Spleen (tissue), 11 donors: ENCODE measurements around the gene GRAP2. TPM values are rescaled to one million over a fixed set of nuclear protein-coding genes. Genes with fewer than 3 reads are reported as not detected.
"Not testable (repeated sequence)": the region's sequence is repeated elsewhere in the genome, so short reads cannot be mapped to it uniquely, and the experiment has no call there.

Experiments used
- DNase-seq: peaks from one replicate; pipeline ENCODE4 v3.0.0-alpha.2; 2020
- H3K27ac ChIP-seq, 8 donors: fragments of 200-600 bp; sonication (generic) in 7 of 8; 1 replicate in 4 of 8; 2 replicates in 4 of 8; pipeline versions ENCODE4 v1.5.0 to v1.8.0; 2016 to 2021; ENCODE audit warnings: inconsistent platforms in 4 of 8, mild to moderate bottlenecking in 4 of 8, moderate library complexity in 1 of 8
- H3K27me3 ChIP-seq, 7 donors: fragments of 200-600 bp; sonication (generic) in 6 of 7; replicated peaks in 1 of 7; 1 replicate in 4 of 7; 2 replicates in 3 of 7; pipeline versions ENCODE4 v1.5.0 to v1.8.0; 2016 to 2021; ENCODE audit warnings: inconsistent platforms in 3 of 7, mild to moderate bottlenecking in 1 of 7
- H3K36me3 ChIP-seq, 6 donors: fragments of 200-600 bp; sonication (generic) in 5 of 6; 1 replicate in 4 of 6; 2 replicates in 2 of 6; pipeline versions ENCODE4 v1.5.0 to v1.8.0; 2016 to 2021; ENCODE audit warnings: inconsistent platforms in 2 of 6
- H3K4me1 ChIP-seq, 6 donors: fragments of 200-600 bp; sonication (generic) in 5 of 6; 1 replicate in 3 of 6; 2 replicates in 3 of 6; pipeline versions ENCODE4 v1.5.0 to v1.8.0; 2016 to 2021; ENCODE audit warnings: inconsistent platforms in 3 of 6
- H3K4me3 ChIP-seq, 8 donors: fragments of 200-600 bp; sonication (generic) in 7 of 8; 1 replicate in 4 of 8; 2 replicates in 4 of 8; pipeline versions ENCODE4 v1.5.0 to v1.8.0; 2016 to 2021; ENCODE audit warnings: inconsistent platforms in 4 of 8, mild to moderate bottlenecking in 4 of 8, moderate library complexity in 2 of 8
- H3K9me3 ChIP-seq, 8 donors: fragments of 200-600 bp; sonication (generic) in 7 of 8; 1 replicate in 4 of 8; 2 replicates in 4 of 8; pipeline versions ENCODE4 v1.5.0 to v1.8.0; 2016 to 2021; ENCODE audit warnings: inconsistent platforms in 4 of 8
- CTCF ChIP-seq, 11 experiments: fragments of 200-600 bp in 7 of 11; fragments of 450-650 bp in 4 of 11; sonication (generic) in 4 of 11; IDR thresholded peaks in 8 of 11; conservative IDR thresholded peaks in 3 of 11; 1 replicate in 7 of 11; 2 replicates in 4 of 11; pipeline versions ENCODE4 v1.4.0 to v1.8.0; 2016 to 2021; ENCODE audit warnings: antibody characterized with exemption in 11 of 11, inconsistent platforms in 4 of 11, mild to moderate bottlenecking in 1 of 11
- POLR2A ChIP-seq, 3 donors: fragments of 450-650 bp; IDR thresholded peaks; one replicate each; pipeline ENCODE4 v1.5.1; 2017; ENCODE audit warnings: antibody characterized with exemption in 3 of 3, mild to moderate bottlenecking in 1 of 3
- POLR2AphosphoS5 ChIP-seq, 3 donors: sonication (generic); formaldehyde crosslinking; IDR thresholded peaks; one replicate each; pipeline ENCODE4 v1.5.1; 2017; ENCODE audit warnings: antibody characterized with exemption in 3 of 3
- WGBS, 5 donors: extraction: QIAGEN DNeasy Blood & Tissue Kit in 3 of 5; methylation state at CpG; one replicate each; pipeline versions ENCODE4 v1.1.5 to v1.1.7; 2013 to 2018; 5-methylcytosine and 5-hydroxymethylcytosine counted together
- intact Hi-C: fragments of 100-400 bp; cut with DNase I; formaldehyde crosslinking; loops from one replicate; pipeline ENCODE4 v1.15.0; 2023; ENCODE audit warnings: low total_unique reads
- polyA plus RNA-seq, 3 donors: library from polyadenylated mRNA; stranded (reverse); fragments of 200-250 nt; gene quantifications; one replicate each; pipeline ENCODE4 v1.2.1, GENCODE V29; 2013
- total RNA-seq, 7 donors: library from RNA; depleted of rRNA in 3 of 7; stranded (reverse); fragments of >200 nt in 3 of 7; fragmentation: NEBNext Ultra II Directional in 4 of 7; extraction: Animal tissue kit (Norgen Biotek cat#: 25700) in 4 of 7; gene quantifications; one replicate each; pipeline versions ENCODE4 v1.1.0 to v1.2.1, GENCODE V29; 2016 to 2021
- donor health status: healthy with polysubstance abuse.
- donor health status: DM: no; HTN: no; CAD: no; lungs with moderate emphysema.
- donor health status: DM: no; HTN: no; CAD: no.
- donor health status: Bipolar disorder and iron deficiency.
- donor health status: healthy.
- donor health status: DM: no; HTN: no; CAD: no.
- donor health status: DM: yes; HTN: yes; CAD: no.

Gene GRAP2
- total and polyA plus RNA-seq, 10 donors: 3.1 to 40.3 (median 29.8) TPM

- intact Hi-C loops: no loop called here
- H3K27me3 ChIP-seq: no peaks in the 10 kb centered on the region
- TF ChIP-seq CTCF (IDR thresholded peaks at IDR 0.05 in 8 of 11, conservative IDR thresholded peaks at IDR 0.05 in 3 of 11): no peak
- TF ChIP-seq POLR2AphosphoS5 (IDR thresholded peaks at IDR 0.05): no peak
- no peak for TF ChIP-seq POLR2A (IDR thresholded peaks at IDR 0.05)
- no peak overlapping the region for H3K27ac ChIP-seq
- DNase-seq: no peak
- peaks cover 0 to 5% (median 0%) of the 10 kb centered on the region in 6 donors for H3K4me1 ChIP-seq
- WGBS, 5 donors: 60 to 80% (median 67%) methylated on average over 6 of the region's 6 CpGs
- no peaks in the 10 kb centered on the region for H3K9me3 ChIP-seq
- no peaks in the 10 kb centered on the region for H3K36me3 ChIP-seq
- H3K4me3 ChIP-seq: no peak overlapping the region
These were observed 23.6 kb upstream of the GRAP2 start for GRCh38 chr22:39877079-39877845.

- TF ChIP-seq CTCF (IDR thresholded peaks at IDR 0.05 in 8 of 11, conservative IDR thresholded peaks at IDR 0.05 in 3 of 11): no peak
- no peak for TF ChIP-seq POLR2A (IDR thresholded peaks at IDR 0.05)
- no peak for TF ChIP-seq POLR2AphosphoS5 (IDR thresholded peaks at IDR 0.05)
- Histone ChIP-seq H3K27me3 (no peaks in the 10 kb centered on the region), H3K27ac (no peak overlapping the region), H3K36me3 (no peaks in the 10 kb centered on the region), H3K9me3 (no peaks in the 10 kb centered on the region), H3K4me1 (peaks cover 0 to 5% (median 0%) of the 10 kb centered on the region in 6 donors), H3K4me3 (no peak overlapping the region)
- intact Hi-C loops: no loop called here
- no peak for DNase-seq
These were observed 20.2 kb upstream of the GRAP2 start for GRCh38 chr22:39880722-39881121.

- no peak for TF ChIP-seq POLR2AphosphoS5 (IDR thresholded peaks at IDR 0.05)
- no peak for TF ChIP-seq CTCF (IDR thresholded peaks at IDR 0.05 in 8 of 11, conservative IDR thresholded peaks at IDR 0.05 in 3 of 11)
- no peak for TF ChIP-seq POLR2A (IDR thresholded peaks at IDR 0.05)
These were observed 17.8 kb upstream of the GRAP2 start for GRCh38 chr22:39883057-39883456.

GRCh38 chr22:39889924-39890323, 11.0 kb upstream of the GRAP2 start:
- DNase-seq, H3K27ac ChIP-seq, H3K36me3 ChIP-seq, H3K4me3 ChIP-seq, H3K9me3 ChIP-seq, intact Hi-C loops, H3K27me3 ChIP-seq: not testable (repeated sequence)
- H3K4me1 ChIP-seq: peaks cover 0 to 10% (median 8%) of the 10 kb centered on the region in 6 donors
- 79 to 98% (median 80%) methylated on average over 3 of the region's 3 CpGs for WGBS, 5 donors

More at GRCh38 chr22:39883057-39883456, 17.8 kb upstream of the GRAP2 start:
- intact Hi-C loops: no loop called here
- no peaks in the 10 kb centered on the region for H3K36me3 ChIP-seq
- no peaks in the 10 kb centered on the region for H3K4me1 ChIP-seq
- H3K27ac ChIP-seq: no peak overlapping the region
- 60 to 92% (median 81%) methylated on average over 1 of the region's 1 CpG for WGBS, 5 donors
- H3K4me3 ChIP-seq: no peak overlapping the region
- no peak for DNase-seq
- H3K27me3 ChIP-seq: no peaks in the 10 kb centered on the region
- no peaks in the 10 kb centered on the region for H3K9me3 ChIP-seq
